Caco-2 (cell line): ENCODE results near the gene DIRAS2. TPM values are rescaled to one million over a fixed set of nuclear protein-coding genes. Genes with fewer than 3 reads are reported as not detected.

Experiments
- BruUV-seq: library from RNA; stranded (reverse); fragments of 400-500 nt; replicated peaks from 2 replicates; lab custom pipeline; 2021; lab: Mats Ljungman, UMichigan
- CTCF ChIA-PET: fragments of 300-600 bp; sonication (Branson Sonifier 250); formaldehyde crosslinking; loops from one replicate; lab custom pipeline; 2022; ENCODE audit warnings: antibody characterized with exemption; lab: Charles Lee
- POLR2A ChIA-PET: fragments of 300-600 bp; sonication (Branson Sonifier 250); formaldehyde crosslinking; loops from one replicate; lab custom pipeline; 2022; ENCODE audit warnings: antibody characterized with exemption; lab: Charles Lee
- DNase-seq, 2 experiments: peaks; one replicate each; pipeline versions ENCODE4 v3.0.0 to v3.0.0-alpha.2; 2020 to 2022
- H3K27me3 ChIP-seq: replicated peaks from 2 replicates; pipeline ENCODE4 v1.6.0; 2011; ENCODE audit warnings: low read length; ENCODE audit not compliant: control insufficient read depth, insufficient read depth
- H3K36me3 ChIP-seq: 2 replicates; pipeline ENCODE4 v1.5.1; 2011; ENCODE audit warnings: low read length; ENCODE audit not compliant: control insufficient read depth, insufficient read depth
- H3K4me1 ChIP-seq: fragments of 250-450 bp; sonication (Bioruptor Pico); 2 replicates; pipeline ENCODE4 v1.5.1; 2020; ENCODE audit warnings: mild to moderate bottlenecking
- H3K4me3 ChIP-seq: 2 replicates; pipeline ENCODE4 v1.5.1; 2011; ENCODE audit warnings: low read depth, mild to moderate bottlenecking, control low read depth, low read length
- H3K9me3 ChIP-seq: fragments of 250-450 bp; sonication (Bioruptor Pico); 2 replicates; pipeline ENCODE4 v1.5.1; 2020; ENCODE audit warnings: mild to moderate bottlenecking, moderate library complexity
- H3K27ac Mint-ChIP-seq: one replicate; pipeline ENCODE4 v1.8.0; 2022; ENCODE audit warnings: mixed read lengths; ENCODE audit not compliant: unreplicated experiment
- H3K27me3 Mint-ChIP-seq: one replicate; pipeline ENCODE4 v1.8.0; 2022; ENCODE audit warnings: mixed read lengths; ENCODE audit not compliant: insufficient read depth, unreplicated experiment
- H3K36me3 Mint-ChIP-seq: one replicate; pipeline ENCODE4 v1.8.0; 2022; ENCODE audit warnings: mild to moderate bottlenecking, mixed read lengths; ENCODE audit not compliant: insufficient read depth, unreplicated experiment
- H3K4me1 Mint-ChIP-seq: one replicate; pipeline ENCODE4 v1.8.0; 2022; ENCODE audit warnings: low read depth, mixed read lengths; ENCODE audit not compliant: unreplicated experiment
- H3K4me3 Mint-ChIP-seq: one replicate; pipeline ENCODE4 v1.8.0; 2022; ENCODE audit warnings: mild to moderate bottlenecking, moderate library complexity, mixed read lengths; ENCODE audit not compliant: unreplicated experiment
- H3K9me3 Mint-ChIP-seq: one replicate; pipeline ENCODE4 v1.8.0; 2022; ENCODE audit warnings: mixed read lengths; ENCODE audit not compliant: unreplicated experiment
- intact Hi-C: fragments of 100-400 bp; cut with micrococcal nuclease; formaldehyde crosslinking; loops from one replicate; pipeline ENCODE4 v1.10.0; 2022; ENCODE audit not compliant: unreplicated experiment
- total RNA-seq: library from RNA; stranded (reverse); gene quantifications from 2 replicates; pipeline ENCODE4 v1.2.3, GENCODE V29; 2022
- TF ChIP-seq, protein P1 (sequence below), 2 experiments: fragments of 200-600 bp in 1 of 2; IDR thresholded peaks; 1 replicate in 1 of 2; 2 replicates in 1 of 2; pipeline versions ENCODE4 v1.5.1 to v1.8.0; 2011 to 2022; ENCODE audit warnings: antibody characterized with exemption in 1 of 2, control low read depth in 1 of 2, inconsistent platforms in 1 of 2, low read depth in 1 of 2, low read length in 1 of 2, mild to moderate bottlenecking in 1 of 2, moderate library complexity in 1 of 2; ENCODE audit not compliant: insufficient read depth in 1 of 2, severe bottlenecking in 1 of 2, unreplicated experiment in 1 of 2

Gene DIRAS2
- total RNA-seq, 1 experiment from 2014 or later: 0.09 TPM

- Histone ChIP-seq H3K27me3 (no peaks in the 10 kb centered on the region), H3K4me3 (no peak overlapping the region), H3K4me1 (no peaks in the 10 kb centered on the region), H3K9me3 (no peaks in the 10 kb centered on the region), H3K36me3 (no peaks in the 10 kb centered on the region)
- ChIA-PET CTCF (no interaction called here), POLR2A (no interaction called here)
- TF ChIP-seq, protein P1, sequence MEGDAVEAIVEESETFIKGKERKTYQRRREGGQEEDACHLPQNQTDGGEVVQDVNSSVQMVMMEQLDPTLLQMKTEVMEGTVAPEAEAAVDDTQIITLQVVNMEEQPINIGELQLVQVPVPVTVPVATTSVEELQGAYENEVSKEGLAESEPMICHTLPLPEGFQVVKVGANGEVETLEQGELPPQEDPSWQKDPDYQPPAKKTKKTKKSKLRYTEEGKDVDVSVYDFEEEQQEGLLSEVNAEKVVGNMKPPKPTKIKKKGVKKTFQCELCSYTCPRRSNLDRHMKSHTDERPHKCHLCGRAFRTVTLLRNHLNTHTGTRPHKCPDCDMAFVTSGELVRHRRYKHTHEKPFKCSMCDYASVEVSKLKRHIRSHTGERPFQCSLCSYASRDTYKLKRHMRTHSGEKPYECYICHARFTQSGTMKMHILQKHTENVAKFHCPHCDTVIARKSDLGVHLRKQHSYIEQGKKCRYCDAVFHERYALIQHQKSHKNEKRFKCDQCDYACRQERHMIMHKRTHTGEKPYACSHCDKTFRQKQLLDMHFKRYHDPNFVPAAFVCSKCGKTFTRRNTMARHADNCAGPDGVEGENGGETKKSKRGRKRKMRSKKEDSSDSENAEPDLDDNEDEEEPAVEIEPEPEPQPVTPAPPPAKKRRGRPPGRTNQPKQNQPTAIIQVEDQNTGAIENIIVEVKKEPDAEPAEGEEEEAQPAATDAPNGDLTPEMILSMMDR (IDR thresholded peaks at IDR 0.05; ENCODE audit: insufficient read depth in 1 of 2, low read depth in 1 of 2, low read length in 1 of 2, severe bottlenecking in 1 of 2, unreplicated experiment in 1 of 2): no peak
- Mint-ChIP-seq H3K27ac (no peak overlapping the region), H3K36me3 (no peaks in the 10 kb centered on the region), H3K27me3 (peaks cover 16% of the 10 kb centered on the region), H3K4me1 (no peaks in the 10 kb centered on the region), H3K4me3 (no peak overlapping the region), H3K9me3 (no peaks in the 10 kb centered on the region)
- no TSS peak for BruUV-seq
- DNase-seq: no peak
- intact Hi-C loops: no loop called here
These were observed 49.0 kb downstream of the DIRAS2 start for GRCh38 chr9:90593646-90594045.

GRCh38 chr9:90580576-90580975, 62.0 kb downstream of the DIRAS2 start:
- Mint-ChIP-seq H3K9me3 (no peaks in the 10 kb centered on the region), H3K27me3 (peaks cover 2% of the 10 kb centered on the region), H3K27ac (no peak overlapping the region), H3K4me1 (no peaks in the 10 kb centered on the region), H3K4me3 (no peak overlapping the region), H3K36me3 (no peaks in the 10 kb centered on the region)
- POLR2A ChIA-PET: no interaction called here
- intact Hi-C loops: no loop called here
- Histone ChIP-seq H3K27me3 (no peaks in the 10 kb centered on the region), H3K9me3 (no peaks in the 10 kb centered on the region), H3K36me3 (no peaks in the 10 kb centered on the region), H3K4me3 (no peak overlapping the region), H3K4me1 (no peaks in the 10 kb centered on the region)
- no TSS peak for BruUV-seq
- TF ChIP-seq, protein P1 (IDR thresholded peaks at IDR 0.05; ENCODE audit: insufficient read depth in 1 of 2, low read depth in 1 of 2, low read length in 1 of 2, severe bottlenecking in 1 of 2, unreplicated experiment in 1 of 2): no peak
- DNase-seq: no peak
- CTCF ChIA-PET: no interaction called here

DNA sequence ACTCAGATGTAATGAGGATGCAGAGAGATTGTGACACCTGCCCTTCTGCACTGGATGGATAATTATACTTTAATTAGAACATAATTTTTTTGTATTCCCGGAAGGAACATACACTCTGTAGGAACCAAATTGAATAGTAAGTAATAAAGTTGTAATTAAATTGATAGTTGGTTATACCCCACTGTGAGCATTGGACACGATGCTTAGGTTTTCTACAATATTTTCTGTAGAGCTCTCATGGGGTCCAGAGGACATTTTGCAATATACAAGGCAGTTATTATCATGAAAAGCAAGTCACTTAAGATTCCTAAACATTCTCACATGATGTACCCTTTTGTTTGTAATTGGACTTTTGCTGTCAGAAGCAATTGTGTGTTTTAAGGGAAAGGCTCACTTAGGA, 63.4 kb downstream of the DIRAS2 start:
- Mint-ChIP-seq H3K4me1 (no peaks in the 10 kb centered on the region), H3K9me3 (no peaks in the 10 kb centered on the region), H3K36me3 (no peaks in the 10 kb centered on the region), H3K4me3 (no peak overlapping the region), H3K27ac (no peak overlapping the region), H3K27me3 (peaks cover 2% of the 10 kb centered on the region)
- intact Hi-C loops: no loop called here
- DNase-seq: no peak
- Histone ChIP-seq H3K27me3 (no peaks in the 10 kb centered on the region), H3K4me1 (no peaks in the 10 kb centered on the region), H3K36me3 (no peaks in the 10 kb centered on the region), H3K4me3 (no peak overlapping the region), H3K9me3 (no peaks in the 10 kb centered on the region)
- ChIA-PET CTCF (no interaction called here), POLR2A (no interaction called here)
- BruUV-seq: no TSS peak
- TF ChIP-seq, protein P1 (IDR thresholded peaks at IDR 0.05; ENCODE audit: insufficient read depth in 1 of 2, low read depth in 1 of 2, low read length in 1 of 2, severe bottlenecking in 1 of 2, unreplicated experiment in 1 of 2): no peak
